Measurements from ENCODE around the gene FGFR2.
"Not testable (repeated sequence)": the region's sequence is repeated elsewhere in the genome, so short reads cannot be mapped to it uniquely, and the experiment has no call there.

Gene FGFR2

GRCh38 chr10:121526801-121527221, 71.4 kb downstream of the FGFR2 start:
- no peak overlapping the region for H3K4me3 ChIP-seq (replicated peaks in 1 of 2; ENCODE audit: low read depth in 2 of 2, low read length in 2 of 2)
- no peak for DNase-seq (ENCODE audit: low read depth in 2 of 2)
- TF ChIP-seq, protein P1, sequence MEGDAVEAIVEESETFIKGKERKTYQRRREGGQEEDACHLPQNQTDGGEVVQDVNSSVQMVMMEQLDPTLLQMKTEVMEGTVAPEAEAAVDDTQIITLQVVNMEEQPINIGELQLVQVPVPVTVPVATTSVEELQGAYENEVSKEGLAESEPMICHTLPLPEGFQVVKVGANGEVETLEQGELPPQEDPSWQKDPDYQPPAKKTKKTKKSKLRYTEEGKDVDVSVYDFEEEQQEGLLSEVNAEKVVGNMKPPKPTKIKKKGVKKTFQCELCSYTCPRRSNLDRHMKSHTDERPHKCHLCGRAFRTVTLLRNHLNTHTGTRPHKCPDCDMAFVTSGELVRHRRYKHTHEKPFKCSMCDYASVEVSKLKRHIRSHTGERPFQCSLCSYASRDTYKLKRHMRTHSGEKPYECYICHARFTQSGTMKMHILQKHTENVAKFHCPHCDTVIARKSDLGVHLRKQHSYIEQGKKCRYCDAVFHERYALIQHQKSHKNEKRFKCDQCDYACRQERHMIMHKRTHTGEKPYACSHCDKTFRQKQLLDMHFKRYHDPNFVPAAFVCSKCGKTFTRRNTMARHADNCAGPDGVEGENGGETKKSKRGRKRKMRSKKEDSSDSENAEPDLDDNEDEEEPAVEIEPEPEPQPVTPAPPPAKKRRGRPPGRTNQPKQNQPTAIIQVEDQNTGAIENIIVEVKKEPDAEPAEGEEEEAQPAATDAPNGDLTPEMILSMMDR (IDR thresholded peaks at IDR 0.05; ENCODE audit: low read depth, low read length): no peak

DNA sequence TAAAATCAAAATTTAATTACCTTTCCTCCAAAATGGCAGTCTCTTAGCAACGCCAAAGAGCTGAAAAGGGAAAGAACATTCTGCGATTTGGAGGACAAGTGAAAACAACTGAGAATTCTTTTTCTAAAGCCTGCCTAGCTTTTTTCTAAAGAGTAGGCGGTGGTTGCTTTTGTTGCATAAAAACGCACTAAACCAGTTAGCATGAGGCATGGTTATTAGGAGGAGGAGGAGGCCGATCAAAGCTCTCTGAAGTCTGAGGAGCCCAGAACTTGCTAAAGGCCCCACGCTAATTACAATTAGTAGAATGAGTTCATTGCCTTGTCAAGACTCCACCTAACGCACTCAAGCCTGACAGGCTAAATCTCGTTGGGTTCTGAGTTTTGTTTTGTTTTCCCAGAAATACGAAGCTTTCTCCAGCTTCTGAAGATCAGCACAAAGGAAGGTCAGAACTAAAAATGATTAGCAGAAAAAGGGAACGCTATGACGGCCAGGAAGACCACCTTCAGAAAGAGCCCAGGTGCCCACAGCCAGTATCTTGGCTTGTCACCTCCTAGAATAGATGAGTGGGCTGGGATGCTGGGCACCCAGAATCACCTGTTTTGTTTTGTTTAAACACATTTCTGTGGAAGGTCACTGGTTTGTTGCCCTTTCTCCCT, 72.0 kb downstream of the FGFR2 start:
- TF ChIP-seq, protein P1 (IDR thresholded peaks at IDR 0.05; ENCODE audit: low read depth, low read length): no peak
- no peak for DNase-seq (ENCODE audit: low read depth in 2 of 2)
- no peak overlapping the region for H3K4me3 ChIP-seq (replicated peaks in 1 of 2; ENCODE audit: low read depth in 2 of 2, low read length in 2 of 2)

GRCh38 chr10:121525251-121526134, 72.8 kb downstream of the FGFR2 start:
- TF ChIP-seq, protein P1 (IDR thresholded peaks at IDR 0.05; ENCODE audit: low read depth, low read length): no peak
- DNase-seq (ENCODE audit: low read depth in 2 of 2): no peak
- H3K4me3 ChIP-seq (replicated peaks in 1 of 2; ENCODE audit: low read depth in 2 of 2, low read length in 2 of 2): no peak overlapping the region

- DNase-seq (ENCODE audit: low read depth in 2 of 2): no peak
- no peak overlapping the region for H3K4me3 ChIP-seq (replicated peaks in 1 of 2; ENCODE audit: low read depth in 2 of 2, low read length in 2 of 2)
- TF ChIP-seq, protein P1 (IDR thresholded peaks at IDR 0.05; ENCODE audit: low read depth, low read length): no peak
Measured at GRCh38 chr10:121524157-121524817, 74.0 kb downstream of the FGFR2 start.

DNA sequence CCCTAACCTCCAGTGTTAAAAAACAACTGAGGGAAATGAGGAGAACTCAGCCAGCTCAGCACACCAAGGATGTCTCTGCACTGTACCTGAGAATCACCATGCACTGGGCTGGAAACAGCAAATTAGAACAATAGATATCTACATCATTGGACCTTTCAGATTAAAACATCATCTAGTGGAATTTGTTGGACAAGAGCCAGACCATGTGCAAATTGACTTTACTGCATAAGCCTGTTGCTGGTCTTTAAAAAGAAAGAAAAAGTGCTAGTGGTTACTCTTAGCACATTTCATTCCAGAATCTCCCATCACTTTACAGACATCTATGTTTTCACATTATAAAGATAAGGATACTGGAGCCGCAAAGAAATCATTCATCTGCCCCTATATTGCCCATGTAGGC, 75.4 kb downstream of the FGFR2 start:
- no peak for DNase-seq (ENCODE audit: low read depth in 2 of 2)
- TF ChIP-seq, protein P1 (IDR thresholded peaks at IDR 0.05; ENCODE audit: low read depth, low read length): no peak
- H3K4me3 ChIP-seq (replicated peaks in 1 of 2; ENCODE audit: low read depth in 2 of 2, low read length in 2 of 2): no peak overlapping the region

GRCh38 chr10:121521794-121522556, 76.3 kb downstream of the FGFR2 start:
- TF ChIP-seq, protein P1 (IDR thresholded peaks at IDR 0.05; ENCODE audit: low read depth, low read length): no peak
- DNase-seq (ENCODE audit: low read depth in 2 of 2): no peak
- H3K4me3 ChIP-seq (replicated peaks in 1 of 2; ENCODE audit: low read depth in 2 of 2, low read length in 2 of 2): no peak overlapping the region

DNA sequence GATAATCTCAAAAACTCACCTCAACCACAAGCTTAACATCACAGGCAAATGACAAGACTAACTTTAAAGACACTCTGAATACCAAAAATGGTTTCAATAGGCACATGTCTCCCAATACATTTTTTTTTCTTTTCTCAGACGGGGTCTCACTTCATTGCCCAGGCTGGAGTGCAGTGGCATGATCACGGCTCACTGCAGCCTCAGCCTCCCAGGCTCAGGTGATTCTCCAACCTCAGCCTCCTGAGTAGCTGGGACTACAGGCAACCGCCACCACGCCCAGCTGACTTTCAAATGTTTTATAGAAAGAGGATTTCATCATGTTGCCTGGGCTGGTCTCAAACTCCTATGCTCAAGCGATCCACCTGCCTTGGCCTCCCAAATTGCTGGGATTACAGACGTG, 77.7 kb downstream of the FGFR2 start:
- not testable (repeated sequence) for DNase-seq (ENCODE audit: low read depth in 2 of 2); H3K4me3 ChIP-seq (replicated peaks in 1 of 2; ENCODE audit: low read depth in 2 of 2, low read length in 2 of 2)

Measured in cardiac fibroblast (primary cell).